SIG-M5 treated with dmso at 0.1 percent for 504 hours (cell line): ENCODE results near the gene SLC12A7.
"Not testable (repeated sequence)": the region's sequence is repeated elsewhere in the genome, so short reads cannot be mapped to it uniquely, and the experiment has no call there.

Source experiments
- DNase-seq: peaks from one replicate; lab custom pipeline; 2025; ENCODE audit not compliant: unreplicated experiment; lab: John Stamatoyannopoulos, UW

Gene SLC12A7

DNA sequence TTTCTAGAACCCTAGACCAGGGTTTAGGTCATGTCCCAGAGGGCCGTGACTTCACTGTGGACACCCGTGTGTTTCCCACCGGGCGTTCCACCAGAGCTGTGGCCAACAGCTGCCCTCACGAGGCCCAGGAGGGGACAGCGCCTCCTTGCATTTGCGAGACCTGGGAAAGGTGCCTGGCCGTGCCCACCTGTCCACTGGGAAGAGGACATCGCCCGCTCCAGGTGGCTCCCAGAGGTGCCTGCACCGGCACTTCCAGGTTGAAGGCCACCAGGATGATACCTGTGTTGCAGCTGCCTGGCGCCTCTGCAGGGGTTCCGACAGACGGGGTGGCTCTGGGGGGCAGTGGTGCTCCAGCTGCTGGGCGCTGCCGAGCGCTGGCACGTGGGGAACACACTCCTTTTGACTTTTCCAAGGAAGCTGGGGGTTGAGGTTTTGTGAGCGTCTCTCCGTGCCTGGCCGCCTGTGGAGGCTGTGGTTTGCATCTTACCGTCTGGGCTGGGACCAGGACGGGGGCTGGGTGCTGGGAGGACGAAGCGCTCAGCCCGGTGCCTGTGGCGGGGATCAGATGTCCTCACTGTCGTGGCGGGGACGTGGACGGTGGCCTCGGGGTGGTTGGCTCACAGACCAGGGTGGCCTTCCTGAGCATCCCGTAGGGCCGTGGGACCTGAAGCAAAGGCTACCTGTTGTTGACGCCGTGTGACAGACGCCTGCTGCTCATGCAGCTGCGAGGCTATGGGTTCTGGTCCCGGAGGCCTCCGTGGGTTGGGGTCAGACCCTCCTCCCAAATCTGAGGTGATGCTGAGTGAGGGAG is 84.0 kb downstream of the SLC12A7 start:
- DNase-seq = no peak

DNA sequence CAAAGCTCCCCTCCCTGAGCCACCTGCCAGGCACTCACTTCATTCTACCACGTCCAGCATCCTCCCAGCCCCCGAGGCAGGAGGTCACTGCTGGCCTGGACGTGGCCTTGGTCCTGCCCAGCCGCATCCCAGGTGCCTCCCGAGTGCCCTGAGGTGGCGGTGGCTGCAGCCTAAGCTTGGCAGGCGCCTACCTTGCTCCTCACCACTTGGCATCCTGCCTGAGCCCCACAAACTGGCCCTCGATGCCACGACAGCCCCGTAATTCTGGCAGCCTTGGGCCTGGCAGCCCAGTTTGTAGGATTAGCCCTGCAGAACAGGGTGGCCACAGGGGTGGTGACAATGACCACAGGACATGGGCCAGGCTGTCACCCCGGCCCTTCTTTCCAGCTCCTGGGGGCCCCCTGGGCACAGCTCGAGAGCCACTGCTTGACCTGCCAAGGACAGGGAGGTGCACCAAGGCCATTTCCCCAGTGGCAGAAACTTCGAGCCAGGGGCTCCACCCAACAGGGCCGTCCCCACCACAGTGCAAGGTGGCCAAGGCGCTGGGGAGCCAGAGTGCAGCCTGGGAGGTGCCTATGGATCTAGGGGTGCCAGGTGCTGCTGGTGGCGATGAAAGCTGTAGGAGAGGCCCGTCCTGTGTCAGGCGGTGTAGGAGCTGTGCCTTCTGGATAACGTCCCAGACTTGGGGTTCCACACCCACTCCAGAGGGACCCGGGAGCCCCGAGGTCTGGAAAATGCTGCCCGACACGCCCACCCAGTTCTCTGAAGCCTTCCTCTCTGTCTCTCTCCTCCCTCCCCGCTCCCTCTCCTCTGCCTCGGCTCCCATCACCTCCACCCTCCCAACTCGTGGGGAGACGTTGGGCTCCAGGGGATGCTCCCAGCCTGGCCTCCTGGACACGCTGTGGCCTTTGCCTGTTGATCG is 84.9 kb downstream of the SLC12A7 start:
- DNase-seq = no peak

DNA sequence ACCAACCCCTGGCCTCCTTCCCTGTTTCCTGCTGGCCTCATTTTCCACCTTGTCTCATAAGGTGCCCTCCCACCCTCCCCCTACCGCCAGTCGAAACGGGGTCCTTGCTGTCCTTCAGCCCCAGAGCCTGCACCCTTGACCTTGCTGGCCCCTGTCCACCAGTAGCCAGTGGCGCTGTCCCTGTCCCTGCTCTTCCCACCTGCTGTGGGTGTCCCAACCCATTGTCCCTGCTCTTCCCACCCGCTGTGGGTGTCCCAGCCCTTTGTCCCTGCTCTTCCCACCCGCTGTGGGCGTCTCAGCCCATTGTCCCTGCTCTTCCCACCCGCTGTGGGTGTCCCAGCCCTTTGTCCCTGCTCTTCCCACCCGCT is 89.9 kb downstream of the SLC12A7 start:
- DNase-seq = not testable (repeated sequence)

GRCh38 chr5:1021136-1021968 is 90.5 kb downstream of the SLC12A7 start:
- no peak for DNase-seq

DNA sequence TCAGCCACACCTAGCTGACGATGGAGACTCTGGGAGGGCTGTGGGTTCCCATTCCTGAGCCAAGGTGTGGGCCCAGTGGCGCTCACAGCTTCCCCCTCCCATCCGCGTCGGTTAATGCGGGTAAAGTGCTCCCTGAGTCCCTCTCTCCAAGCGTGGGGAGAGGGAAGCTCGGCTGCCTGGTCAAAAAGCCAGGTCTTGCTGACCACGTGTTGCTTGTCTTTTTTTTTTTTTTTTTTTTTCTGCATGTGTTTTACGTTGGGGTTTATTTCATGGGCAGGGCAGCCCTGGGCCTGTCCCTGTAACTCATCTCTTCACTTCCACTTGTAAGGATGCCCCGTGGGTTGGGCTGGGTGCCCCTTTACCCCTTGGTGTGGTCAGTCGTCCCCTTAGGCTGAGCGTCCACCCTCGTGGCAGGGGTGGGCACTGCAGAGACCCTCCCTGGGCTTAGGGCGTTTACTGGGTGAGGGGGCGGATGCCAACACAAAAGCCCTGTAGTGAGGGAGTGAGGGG is 91.4 kb downstream of the SLC12A7 start:
- no peak for DNase-seq

- DNase-seq = no peak
These were observed 92.6 kb downstream of the SLC12A7 start for GRCh38 chr5:1019001-1019905.

DNA sequence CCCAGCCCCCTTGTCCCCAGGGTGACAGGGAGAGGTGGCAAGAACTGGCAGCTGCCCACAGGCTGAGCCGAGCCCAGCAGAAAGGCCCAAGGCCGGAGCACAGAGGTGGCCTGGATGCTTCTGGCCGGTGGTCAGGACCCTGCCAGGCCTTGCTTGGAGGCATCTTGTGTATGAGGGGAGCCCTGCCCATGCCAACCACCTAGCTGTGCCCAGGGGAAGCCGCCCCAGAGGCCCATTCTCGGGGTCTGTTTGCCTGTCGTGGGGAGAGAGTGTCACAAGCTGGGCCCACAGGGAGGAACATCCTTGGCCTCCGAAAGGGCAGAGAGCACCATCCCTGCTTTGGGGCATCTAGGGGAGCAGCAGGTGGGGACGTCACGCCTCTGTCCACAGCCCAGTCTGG is 93.3 kb downstream of the SLC12A7 start:
- no peak for DNase-seq

- no peak for DNase-seq
These were observed 94.0 kb downstream of the SLC12A7 start for GRCh38 chr5:1017691-1018455.

DNA sequence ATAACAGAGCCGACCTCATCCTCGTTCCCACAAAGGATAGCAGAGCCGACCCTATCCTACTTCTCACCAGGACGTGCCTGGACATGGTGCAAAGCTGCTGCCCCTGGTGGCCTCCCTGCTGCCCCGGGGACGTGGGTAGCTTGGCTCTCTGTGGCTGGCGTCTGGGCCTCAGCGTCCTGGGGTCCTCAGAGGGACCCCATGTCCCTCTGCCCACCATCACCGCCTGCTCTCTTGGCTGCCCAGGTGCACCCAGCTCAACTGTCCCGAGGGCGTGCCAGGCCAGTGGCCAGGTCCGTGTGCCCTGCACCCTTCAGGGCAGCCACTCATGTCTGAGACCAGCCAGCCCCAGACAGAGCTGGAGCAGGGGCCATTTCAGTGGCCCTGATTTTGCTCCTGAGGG is 94.8 kb downstream of the SLC12A7 start:
- no peak for DNase-seq

DNA sequence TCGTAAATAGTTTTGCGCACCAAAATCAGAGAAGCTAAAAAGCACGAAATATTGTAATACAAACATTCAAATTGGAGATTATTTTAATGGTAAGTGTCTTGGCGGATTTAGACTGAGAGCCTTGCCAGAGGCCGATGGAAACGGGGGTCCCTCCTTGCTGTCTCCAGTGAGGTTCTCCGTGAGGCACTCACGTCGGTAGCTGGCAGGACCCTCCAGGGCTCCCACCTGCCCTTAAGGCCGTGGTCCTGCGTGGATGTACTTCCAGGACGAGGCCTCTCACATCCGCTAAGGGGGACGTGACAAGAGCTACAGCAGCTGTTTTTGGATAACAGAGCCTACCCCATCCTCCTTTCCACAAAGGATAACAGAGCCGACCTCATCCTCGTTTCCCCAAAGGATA is 95.4 kb downstream of the SLC12A7 start:
- no peak for DNase-seq

- no peak for DNase-seq
These were observed 95.8 kb downstream of the SLC12A7 start for GRCh38 chr5:1016036-1016435.

GRCh38 chr5:1015507-1015906 is 96.4 kb downstream of the SLC12A7 start:
- no peak for DNase-seq

- no peak for DNase-seq
These were observed 97.1 kb downstream of the SLC12A7 start for GRCh38 chr5:1014781-1015221.

GRCh38 chr5:1014346-1014745 is 97.5 kb downstream of the SLC12A7 start:
- no peak for DNase-seq

GRCh38 chr5:1013948-1014301 is 97.9 kb downstream of the SLC12A7 start:
- DNase-seq = no peak

GRCh38 chr5:1013238-1013947 is 98.5 kb downstream of the SLC12A7 start:
- DNase-seq = no peak

GRCh38 chr5:1012900-1013237 is 99.0 kb downstream of the SLC12A7 start:
- no peak for DNase-seq

DNA sequence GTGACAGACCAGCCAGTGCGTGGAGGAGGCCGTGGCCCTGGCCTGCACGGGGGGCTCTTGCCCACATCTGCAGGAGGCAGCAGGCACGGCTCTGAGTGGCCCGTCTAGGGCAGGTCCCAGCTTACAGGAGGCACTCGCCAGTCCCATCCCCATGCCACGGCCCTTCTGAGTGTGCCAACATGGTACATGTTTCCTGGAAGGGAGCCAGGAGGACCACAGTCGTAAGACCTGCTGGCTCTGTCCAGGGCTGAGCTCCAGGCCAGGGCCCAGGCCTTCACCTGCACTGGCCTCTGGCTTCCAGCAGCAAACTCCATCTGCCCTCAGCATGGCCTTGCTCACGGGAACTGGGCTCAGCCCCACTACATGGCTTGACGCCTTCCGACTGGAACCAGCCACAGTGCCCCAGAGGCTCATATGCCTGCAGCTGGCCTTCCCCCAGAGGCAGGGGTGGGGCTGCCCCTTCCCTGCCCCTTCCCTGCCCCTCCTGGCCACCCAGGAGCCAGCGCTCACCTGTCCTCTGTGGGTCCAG is 99.5 kb downstream of the SLC12A7 start:
- no peak for DNase-seq
